ENCODE measurements around the gene TBL1Y. TPM values are rescaled to one million over a fixed set of nuclear protein-coding genes. Genes with fewer than 3 reads are reported as not detected.
"Not testable (repeated sequence)": the region's sequence is repeated elsewhere in the genome, so short reads cannot be mapped to it uniquely, and the experiment has no call there.

Gene TBL1Y
- not detected in 2 replicates for total RNA-seq (2014; rRNA removed)
- polyA plus RNA-seq (2012), result not detected

- no peak for DNase-seq (ENCODE audit: low read depth)
Measured at GRCh38 chrY:6910372-6911252, at the start of gene TBL1Y. TSS of gene TBL1Y (plus strand) at chrY:6910697. CDS start at chrY:7025085, 114,388 bp downstream.

- no peak for DNase-seq (ENCODE audit: low read depth)
Measured at GRCh38 chrY:6894496-6894895, 16.0 kb upstream of the TBL1Y start.

GRCh38 chrY:6895236-6895635, 15.3 kb upstream of the TBL1Y start:
- DNase-seq (ENCODE audit: low read depth), result no peak

GRCh38 chrY:6902116-6902515, 8.4 kb upstream of the TBL1Y start:
- not testable (repeated sequence) for DNase-seq (ENCODE audit: low read depth)

GRCh38 chrY:6907591-6907990, 2.9 kb upstream of the TBL1Y start:
- no peak for DNase-seq (ENCODE audit: low read depth)

GRCh38 chrY:6908021-6908420, 2.5 kb upstream of the TBL1Y start:
- DNase-seq (ENCODE audit: low read depth), result not testable (repeated sequence)

- DNase-seq (ENCODE audit: low read depth), result no peak
Measured at GRCh38 chrY:6909118-6909521, 1.4 kb upstream of the TBL1Y start.

- DNase-seq (ENCODE audit: low read depth), result no peak
Measured at GRCh38 chrY:6909856-6910255, 641 bp upstream of the TBL1Y start.

GRCh38 chrY:6911253-6911881, 870 bp downstream of the TBL1Y start, which contains the start of gene AMELY:
TSS of gene AMELY (minus strand) at chrY:6911752. CDS start at chrY:6872608, 39,144 bp downstream.
- DNase-seq (ENCODE audit: low read depth), result no peak

GRCh38 chrY:6913362-6913761, 2.9 kb downstream of the TBL1Y start:
- DNase-seq (ENCODE audit: low read depth), result no peak

- DNase-seq (ENCODE audit: low read depth), result no peak
Measured at GRCh38 chrY:6921061-6921460, 10.6 kb downstream of the TBL1Y start.

GRCh38 chrY:6928265-6928664, 17.8 kb downstream of the TBL1Y start:
- DNase-seq (ENCODE audit: low read depth), result no peak

GRCh38 chrY:6929237-6929636, 18.7 kb downstream of the TBL1Y start:
- DNase-seq (ENCODE audit: low read depth), result no peak

GRCh38 chrY:6931779-6932396, 21.4 kb downstream of the TBL1Y start:
- no peak for DNase-seq (ENCODE audit: low read depth)

- DNase-seq (ENCODE audit: low read depth), result no peak
Measured at GRCh38 chrY:6935497-6935896, 25.0 kb downstream of the TBL1Y start.

- no peak for DNase-seq (ENCODE audit: low read depth)
Measured at GRCh38 chrY:6947695-6948094, 37.2 kb downstream of the TBL1Y start.

- DNase-seq (ENCODE audit: low read depth), result no peak
Measured at GRCh38 chrY:6948378-6948777, 37.9 kb downstream of the TBL1Y start.

- no peak for DNase-seq (ENCODE audit: low read depth)
Measured at GRCh38 chrY:6949947-6950346, 39.5 kb downstream of the TBL1Y start.

- DNase-seq (ENCODE audit: low read depth), result peak; percentile 17
Measured at GRCh38 chrY:6964732-6965131, 54.2 kb downstream of the TBL1Y start.

- peak; percentile 1 for DNase-seq (ENCODE audit: low read depth)
Measured at GRCh38 chrY:6966521-6966920, 56.0 kb downstream of the TBL1Y start.

- no peak for DNase-seq (ENCODE audit: low read depth)
Measured at GRCh38 chrY:6967736-6968135, 57.2 kb downstream of the TBL1Y start.

GRCh38 chrY:6968191-6968590, 57.7 kb downstream of the TBL1Y start:
- DNase-seq (ENCODE audit: low read depth), result no peak
